ENCODE measurements around the gene CCNJL.
"Not testable (repeated sequence)": the region's sequence is repeated elsewhere in the genome, so short reads cannot be mapped to it uniquely, and the experiment has no call there.

CCNJL gene, protein sequence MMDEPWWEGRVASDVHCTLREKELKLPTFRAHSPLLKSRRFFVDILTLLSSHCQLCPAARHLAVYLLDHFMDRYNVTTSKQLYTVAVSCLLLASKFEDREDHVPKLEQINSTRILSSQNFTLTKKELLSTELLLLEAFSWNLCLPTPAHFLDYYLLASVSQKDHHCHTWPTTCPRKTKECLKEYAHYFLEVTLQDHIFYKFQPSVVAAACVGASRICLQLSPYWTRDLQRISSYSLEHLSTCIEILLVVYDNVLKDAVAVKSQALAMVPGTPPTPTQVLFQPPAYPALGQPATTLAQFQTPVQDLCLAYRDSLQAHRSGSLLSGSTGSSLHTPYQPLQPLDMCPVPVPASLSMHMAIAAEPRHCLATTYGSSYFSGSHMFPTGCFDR

DNA sequence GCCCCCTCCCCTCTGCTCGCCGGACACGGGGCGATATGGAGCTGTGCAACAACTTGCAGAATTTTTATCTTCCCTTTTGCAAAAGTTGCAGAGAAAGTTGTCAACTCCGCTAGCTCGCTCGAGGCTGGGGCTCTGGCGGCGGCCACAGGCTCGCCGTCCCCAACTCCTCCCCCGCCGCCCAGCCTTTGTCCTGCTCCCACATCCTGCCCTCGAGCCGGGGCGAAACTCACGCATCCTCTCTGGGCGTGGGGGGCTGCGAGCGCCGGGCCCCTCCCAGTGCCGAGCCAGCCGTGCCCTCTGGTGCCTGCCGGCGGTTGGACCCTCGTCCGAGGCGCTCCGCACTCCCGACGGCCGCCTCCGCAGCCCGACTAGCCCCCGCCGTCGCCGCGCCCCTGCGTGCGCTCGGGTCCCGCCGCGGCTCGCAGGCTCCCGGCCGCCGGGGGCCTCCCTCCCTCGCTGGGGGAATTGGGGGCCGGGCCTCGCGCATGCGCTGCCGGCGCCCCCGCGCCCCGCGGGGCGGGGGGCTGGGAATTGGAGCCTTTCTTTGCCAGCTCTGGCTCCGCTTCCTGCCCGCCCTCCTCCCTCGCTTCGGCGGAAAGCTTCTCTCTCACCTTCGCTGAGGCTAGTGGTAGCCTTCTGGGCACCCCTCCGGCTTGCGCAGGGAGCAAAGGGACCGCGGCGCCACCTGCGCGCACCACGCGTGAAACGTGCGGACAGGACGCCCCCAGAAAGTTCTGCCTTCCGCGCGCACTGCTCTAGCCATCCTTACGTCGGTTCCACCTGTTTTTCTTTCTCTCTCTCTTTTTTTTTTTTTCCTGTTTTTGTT lies at the start of gene CCNJL:
Gene CCNJL (minus strand): TSS at position 431 of the 826 bp plus-strand sequence. CDS start 641 bp downstream, outside the sequence.
- DNase-seq, result no peak

DNA sequence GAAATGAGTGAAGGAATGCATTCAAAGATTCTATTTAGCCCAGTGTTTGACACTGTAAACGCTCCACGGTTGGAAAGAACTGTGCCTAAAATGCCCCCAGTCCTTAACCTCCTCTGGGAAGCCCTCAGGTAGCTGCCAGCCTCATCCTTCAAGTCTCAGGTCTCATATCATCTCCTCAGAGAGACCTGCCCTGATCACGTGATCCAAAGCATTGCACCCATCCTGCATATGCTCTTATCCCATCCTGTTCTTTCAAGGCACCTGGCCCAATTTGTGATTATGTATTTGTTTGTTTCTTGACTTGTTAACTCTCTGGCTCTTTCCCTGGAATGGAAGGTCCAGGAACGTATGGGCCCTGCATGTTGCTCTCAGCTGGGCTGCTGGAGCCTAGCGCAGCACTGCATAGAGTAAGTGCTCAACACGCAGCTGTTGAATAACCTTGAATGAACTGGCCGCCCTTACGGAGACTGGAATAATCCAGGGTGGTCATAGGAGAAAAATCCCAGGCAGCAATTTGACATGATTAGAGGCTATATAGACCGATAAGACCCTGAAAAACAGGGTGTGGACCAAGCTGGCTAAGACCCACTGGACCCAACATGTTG lies 49.4 kb upstream of the CCNJL start:
- DNase-seq, result no peak

DNA sequence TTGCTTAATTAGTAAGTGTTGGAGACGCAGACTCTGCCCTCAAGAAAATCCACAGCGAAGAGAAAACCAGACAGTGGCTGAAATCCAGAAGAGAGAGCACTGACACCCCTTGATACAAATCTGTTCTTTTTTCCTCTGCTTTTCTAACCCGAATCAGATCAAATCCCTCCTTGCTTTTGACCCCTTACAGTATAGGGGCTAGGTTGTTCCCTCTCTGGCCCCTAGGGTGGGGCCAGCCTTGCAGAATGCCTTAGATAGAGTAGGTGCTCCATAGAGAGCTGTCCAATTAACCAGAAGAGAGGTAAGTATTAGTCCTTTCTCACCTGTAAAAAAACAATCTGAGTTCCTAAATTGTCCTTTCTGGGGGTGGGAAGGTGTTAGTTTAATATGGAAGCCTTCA lies 47.9 kb upstream of the CCNJL start:
- DNase-seq, result no peak

DNA sequence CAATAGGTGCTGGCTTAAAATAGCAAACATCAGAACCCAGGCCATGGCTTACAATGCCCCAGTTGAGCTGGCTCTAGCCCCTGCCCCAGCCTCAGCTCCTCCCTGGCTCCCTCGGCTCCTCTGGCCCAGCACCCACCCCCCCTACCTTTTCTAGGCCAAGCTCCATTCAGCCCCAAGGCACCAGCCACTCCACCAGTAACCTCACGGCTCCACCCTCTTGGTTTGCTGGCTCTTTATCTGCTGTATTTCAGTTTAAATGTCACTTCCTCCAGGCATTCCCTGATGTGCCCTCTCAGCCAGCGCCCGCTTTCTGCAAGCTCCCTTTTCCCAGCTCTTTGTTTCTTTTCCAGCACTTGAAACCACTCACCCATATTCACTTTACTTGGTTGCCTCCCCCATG lies 47.5 kb upstream of the CCNJL start:
- no peak for DNase-seq

DNA sequence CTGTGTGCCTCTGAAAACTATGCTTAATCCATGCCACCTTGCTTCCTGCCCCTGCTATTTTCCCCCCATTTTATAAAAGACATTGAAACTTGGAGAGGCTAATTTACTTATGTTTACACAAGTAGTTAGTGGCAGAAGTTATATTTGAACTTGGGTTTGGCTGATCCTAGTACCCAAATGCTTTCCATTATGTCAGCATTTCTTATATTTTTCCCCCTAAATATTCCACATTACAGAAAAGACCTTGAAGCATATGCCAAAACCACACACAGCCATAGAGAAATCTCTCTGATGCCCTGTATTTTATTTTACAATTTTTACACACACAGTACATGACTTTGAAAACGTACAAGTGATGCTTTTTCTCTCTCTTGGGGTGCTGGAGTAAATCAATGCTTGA lies 46.9 kb upstream of the CCNJL start:
- DNase-seq, result no peak

DNA sequence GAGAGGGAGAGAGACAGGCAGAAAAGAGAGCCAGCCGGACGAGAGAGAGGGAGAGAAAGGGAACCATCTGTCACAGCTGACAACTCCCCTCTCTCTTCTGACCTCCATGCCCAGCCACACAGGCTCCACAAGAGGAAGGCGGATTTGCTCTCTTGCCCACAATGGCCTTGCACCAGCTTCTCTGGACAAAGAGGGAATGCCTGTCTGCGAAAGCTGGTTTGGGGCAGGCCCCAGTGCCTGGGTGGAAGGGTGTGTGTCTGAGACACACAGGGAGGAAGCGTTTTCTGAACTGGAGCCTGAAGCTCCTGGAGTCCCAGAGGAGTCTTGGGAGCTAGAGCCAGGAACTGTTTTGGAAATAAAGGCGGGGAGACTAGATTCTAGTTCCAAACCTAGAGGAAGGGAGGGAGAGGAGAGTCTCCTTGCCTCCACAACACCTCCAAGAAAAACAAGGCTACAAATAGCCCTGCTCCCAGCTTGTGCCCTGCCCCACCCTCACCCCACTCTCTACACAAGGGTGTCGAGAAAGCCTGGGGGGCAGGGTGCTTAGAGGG lies 45.6 kb upstream of the CCNJL start:
- DNase-seq, result no peak

DNA sequence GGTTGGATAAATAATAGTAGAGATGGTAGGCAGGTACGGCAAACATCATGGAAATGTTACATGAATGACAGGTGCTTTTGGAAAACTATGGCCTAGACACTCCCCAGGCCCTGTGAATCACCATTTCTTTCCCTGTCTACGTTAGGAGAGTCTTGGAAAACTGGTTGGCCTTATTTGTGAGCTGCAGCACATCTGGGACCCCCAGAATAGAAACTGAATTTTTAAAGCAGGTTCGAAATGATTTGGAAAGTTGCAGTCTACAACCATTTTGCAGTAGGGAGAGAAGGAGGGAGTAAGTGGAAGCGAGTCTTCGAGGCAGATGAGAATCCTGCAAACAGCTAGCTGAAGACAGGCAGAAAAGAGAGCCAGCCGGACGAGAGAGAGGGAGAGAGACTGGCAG lies 45.0 kb upstream of the CCNJL start:
- no peak for DNase-seq

DNA sequence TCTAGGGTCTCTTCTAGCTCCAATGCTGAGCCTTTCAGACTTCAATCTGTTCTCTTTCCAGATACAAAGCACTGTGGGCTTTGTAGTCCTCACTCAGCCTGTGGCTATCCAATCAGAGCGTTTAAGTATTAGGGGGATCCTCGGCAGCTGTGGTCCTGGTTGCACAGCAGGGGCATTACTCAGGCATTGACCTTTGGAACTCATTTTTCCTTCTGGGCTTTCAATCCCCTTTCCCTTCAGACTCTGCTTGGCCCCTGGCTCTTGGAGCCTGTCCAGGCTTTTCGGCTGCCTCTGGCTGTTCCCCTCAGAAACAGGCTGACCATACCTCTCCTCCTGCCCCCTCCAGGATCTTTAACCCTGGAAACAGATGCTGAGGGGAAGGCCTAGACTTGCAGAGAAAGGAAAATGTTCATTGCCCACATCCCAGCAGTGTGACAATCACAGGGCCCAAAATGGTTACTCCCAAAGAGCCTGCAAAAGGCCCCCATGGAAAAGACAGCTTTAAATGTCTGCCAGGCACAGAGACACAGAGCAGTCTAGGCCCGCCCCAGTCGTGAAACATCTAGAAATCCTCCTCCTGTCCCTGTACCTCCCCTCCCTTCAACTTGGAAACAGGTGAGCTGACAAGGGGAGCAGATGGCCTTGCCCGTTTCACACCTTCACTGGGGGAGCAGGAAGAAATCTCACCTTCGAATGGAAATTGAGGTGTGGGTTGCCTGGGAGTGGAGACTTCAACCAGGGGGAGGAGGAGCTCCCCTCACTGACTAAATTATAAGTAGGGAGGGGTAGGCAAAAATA lies 44.4 kb upstream of the CCNJL start:
- no peak for DNase-seq

DNA sequence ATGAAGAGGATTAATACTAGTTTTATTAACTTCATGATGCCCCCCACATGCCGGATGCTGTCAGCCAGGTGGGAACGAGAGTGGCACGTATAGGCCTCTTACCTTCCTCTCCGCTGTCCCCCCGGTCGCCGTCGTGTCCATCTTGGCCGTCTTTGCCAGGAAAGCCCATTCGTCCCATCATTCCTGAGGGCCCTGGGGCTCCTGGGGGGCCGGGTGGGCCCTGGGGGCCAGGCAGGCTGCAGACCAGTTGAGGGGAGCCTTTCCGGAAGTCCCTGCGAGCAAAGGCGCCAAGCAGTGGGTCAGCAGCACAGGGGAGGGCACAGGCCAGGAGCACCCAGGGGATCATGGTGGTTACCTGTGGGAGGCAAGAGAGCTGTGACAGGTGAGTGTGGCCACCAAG lies 42.3 kb upstream of the CCNJL start:
- DNase-seq, result no peak

DNA sequence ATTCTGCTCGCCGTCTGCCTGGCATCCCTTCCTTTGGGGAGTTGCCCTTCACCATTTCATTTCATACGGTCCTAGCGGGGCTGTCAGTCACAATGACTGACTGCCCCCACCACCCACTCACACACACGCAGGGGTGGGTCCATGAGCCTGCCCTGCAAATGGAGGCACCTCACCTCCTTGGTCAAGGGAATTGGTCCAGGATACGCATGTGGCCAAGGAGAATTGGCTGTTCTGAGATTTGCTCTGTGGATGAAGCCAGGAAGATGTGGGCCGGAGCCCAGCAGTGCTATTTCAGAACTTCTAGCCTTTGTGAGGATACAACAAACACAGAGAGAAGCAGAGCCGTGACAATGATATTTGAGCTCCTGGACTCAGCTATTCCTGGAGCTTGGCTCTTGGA lies 41.0 kb upstream of the CCNJL start:
- DNase-seq, result no peak

DNA sequence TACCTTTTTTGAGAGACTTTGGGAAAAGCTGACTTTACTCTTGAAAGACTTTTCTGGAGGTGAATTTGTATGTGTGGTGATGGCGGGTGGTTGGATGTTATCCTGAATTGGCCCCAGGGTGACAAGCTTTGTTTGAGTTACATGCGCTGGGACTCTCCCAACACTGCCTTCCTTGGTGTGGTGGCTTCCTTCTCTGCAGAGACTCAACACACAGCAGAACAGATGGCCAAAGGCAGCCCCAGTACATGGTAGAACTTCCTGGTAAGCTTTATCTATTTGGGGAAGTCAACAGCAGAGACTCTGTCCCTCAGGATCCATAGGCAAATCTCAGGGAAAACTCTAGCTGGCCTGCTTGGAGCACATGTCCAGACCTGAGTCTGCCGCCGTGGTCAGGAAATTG lies 39.9 kb upstream of the CCNJL start:
- DNase-seq, result no peak

DNA sequence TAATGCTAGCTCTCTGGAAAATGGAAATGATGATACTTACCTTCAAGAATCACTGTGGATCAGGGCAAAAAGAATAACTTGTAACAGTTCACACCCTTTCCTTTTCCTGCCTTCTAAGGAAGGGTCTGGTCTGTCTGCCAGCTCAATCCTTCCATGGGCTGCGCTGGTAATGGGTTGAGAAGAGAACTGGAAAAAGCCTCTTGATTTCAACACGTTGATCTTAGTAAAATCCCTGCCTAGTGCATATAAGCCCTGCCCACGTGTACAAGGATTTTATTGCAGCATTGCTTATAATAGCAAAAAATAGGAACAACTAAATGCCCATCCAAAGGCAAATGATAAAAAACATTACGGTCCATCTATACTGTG lies 37.6 kb upstream of the CCNJL start:
- DNase-seq, result no peak

DNA sequence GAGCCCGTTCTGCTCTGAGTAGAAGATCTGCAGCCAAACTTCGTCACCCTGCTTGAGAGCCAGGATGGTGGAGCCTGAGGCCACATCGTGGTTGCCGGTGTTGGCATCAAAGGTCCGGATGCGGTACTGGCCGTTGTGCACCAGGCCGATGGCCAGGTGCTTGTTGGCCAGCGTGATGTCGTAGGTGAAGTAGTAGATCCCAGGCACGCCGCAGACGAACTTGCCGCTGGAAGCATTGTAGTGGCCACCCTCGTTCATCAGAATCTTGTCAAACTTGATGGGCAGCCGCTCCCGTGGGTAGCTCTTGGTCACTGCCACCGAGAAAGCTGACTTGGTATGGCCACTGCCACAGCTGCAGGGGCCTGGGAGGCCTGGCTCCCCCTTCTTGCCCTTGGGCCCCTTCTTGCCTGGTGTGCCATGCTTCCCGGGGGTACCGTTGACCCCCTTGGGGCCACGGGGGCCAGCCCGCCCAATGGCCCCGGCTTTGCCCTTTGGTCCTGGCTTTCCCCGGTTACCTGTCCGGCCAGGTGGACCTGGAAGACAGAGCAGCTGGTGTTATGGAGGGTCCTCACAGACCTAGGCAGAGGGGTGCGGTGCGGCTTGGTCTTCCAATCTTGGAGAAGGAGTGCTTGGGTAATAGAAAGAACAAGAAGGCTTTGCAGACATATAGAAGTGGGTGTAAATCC lies 37.0 kb upstream of the CCNJL start:
- no peak for DNase-seq

DNA sequence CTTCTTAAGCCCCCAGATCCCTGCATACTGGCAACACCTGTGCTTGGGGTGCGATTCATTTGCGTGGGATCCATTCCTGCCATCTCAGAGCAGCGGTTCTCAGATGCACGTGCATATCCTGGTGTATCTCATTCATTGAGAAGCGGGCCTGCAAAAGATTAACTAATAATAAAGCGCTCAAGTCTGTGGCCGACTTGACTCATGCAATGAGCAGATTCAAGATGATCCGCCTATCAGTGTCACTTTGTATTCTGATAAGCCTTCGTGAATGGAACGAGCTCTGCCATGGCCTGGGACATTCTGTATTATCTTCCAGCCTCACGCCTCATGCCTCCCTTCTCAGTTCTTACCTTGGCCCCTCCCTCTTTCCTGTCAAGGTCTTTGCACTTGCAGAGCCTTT lies 35.7 kb upstream of the CCNJL start:
- DNase-seq, result no peak

DNA sequence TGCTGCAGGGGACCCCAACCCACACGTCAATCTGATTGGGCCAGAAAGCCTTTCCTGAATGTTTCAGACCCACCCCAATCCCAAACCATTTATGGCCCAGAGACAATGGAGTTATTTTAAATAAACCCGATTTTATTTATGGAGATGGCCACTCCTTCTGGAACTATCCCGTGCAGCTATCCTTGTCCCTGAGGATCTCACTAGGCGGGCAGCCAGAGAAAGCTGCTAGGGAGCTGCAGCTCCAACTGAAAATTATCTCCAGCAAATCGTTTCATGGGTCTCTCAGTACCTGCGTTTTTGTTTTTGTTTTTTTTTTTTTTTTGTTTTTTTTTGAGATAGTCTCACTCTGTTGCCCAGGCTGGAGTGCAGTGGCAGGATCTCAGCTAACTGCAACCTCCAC lies 35.1 kb upstream of the CCNJL start:
- no peak for DNase-seq

DNA sequence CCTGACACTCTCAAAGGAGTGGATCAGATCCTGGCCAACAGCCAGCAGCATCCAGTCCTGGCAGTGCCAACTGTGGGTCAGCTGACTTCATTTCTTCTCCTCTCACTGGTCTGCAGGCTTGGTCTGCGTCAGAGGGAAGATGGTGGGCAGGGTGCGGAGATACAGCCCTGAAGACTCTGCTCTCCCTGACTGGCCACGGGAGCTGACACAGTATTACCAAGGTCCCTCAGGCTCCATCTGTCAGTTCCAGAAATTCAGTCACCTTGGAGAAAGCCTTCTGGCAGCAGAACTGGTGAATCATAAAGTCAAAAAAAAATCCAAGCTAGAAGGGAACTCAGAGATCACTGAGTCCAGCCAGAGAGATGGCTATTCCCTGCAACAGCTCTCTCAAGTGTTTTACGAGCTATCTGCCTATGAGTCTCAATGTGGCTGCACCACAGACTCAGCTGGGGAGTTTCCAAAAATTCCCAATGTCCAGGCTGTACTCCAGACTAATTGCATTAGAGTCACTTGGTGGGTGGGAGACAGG lies 30.1 kb upstream of the CCNJL start:
- DNase-seq, result no peak

DNA sequence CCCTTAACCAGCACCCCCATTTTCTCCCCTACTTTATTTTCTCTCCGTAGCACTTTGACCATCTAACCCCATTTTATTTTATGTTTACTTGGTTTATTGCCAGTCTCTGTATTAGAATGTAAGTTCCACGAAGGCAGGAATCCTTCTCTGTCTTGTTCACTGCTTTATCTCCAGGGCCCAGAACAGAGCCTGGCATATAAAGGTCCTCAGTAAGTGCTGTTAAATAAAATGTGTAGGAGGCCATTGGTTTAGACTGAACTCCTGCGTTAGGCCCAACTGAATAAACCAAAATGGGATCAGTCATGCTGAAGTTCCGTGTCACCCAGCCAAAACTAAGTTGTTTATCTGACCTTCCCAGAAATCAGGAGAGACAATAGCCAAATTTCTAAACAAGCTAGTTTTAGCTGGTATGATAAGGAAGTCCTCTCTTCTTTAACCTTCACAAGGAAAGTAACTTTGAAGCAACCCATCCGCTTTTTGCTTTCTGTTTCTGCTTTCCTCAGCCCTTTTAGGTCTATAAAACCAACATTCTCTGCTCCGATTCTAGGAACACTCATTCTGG lies 29.0 kb upstream of the CCNJL start:
- DNase-seq, result no peak

DNA sequence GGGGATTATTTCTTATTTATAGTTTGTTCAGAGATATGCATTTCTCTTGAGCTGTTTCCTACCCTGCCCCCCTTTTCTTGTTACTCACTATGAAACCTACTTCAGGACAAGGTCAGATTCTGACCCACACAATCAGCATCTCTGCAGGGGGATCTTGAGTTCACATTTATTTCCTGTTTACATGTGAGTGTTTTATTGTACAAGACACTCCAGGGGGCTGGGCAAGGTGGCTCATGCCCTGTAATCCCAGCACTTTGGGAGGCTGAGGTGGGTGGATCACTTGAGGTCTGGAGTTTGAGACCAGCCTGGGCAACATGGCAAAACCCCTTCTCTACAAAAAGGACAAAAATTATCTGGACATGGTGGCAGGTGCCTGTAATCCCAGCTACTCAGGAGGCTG lies 28.1 kb upstream of the CCNJL start:
- DNase-seq, result not testable (repeated sequence)

DNA sequence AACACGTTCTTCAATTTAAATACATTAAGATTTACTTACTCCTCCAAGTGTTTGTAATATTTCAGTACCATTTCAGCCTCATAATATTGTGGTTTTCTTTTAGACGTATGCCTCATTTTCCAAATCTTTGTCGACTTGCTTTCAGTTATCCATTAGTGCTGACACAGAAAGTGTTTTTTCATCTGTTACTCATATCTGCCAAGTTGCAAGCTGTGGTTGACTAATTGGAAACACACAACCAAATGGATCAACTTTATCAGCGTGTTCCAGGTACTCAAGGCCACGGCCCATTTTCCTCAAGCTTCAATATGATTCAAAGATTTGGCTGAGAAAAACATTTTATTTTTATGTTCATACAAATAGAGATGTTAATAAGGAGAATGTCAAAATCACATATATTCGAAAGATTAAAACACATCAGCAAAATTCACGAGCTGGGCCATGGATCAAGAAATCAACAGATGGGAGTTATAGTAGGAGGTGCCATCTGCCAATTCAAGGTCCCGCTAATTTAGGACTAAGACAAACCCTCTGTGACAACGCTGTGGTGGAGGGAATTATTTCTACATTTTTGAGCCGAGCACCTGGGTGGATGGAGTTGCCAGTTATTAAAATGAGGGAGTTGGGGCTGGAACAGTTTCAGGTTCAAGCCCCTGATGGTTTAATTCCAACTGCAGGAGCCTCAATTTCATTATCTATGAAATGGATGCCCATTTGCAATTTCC lies 27.2 kb upstream of the CCNJL start:
- no peak for DNase-seq

DNA sequence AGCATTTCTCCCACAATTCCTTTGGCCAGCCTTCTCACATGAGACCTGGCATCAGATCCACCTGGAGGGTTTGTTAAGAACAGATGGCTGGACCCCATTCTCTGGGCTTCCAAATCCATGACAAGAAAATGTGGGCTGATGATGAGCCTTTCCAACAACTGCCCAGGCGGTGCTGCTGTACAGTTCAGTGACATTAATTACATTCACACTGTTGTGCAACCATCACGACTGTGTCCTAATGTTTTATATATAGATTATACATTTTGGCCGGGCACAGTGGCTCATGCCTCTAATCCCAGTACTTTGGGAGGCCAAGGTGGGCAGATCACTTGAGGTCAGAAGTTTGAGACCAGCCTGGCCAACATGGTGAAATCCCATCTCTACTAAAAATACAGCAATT lies 22.4 kb upstream of the CCNJL start:
- DNase-seq, result not testable (repeated sequence)

DNA sequence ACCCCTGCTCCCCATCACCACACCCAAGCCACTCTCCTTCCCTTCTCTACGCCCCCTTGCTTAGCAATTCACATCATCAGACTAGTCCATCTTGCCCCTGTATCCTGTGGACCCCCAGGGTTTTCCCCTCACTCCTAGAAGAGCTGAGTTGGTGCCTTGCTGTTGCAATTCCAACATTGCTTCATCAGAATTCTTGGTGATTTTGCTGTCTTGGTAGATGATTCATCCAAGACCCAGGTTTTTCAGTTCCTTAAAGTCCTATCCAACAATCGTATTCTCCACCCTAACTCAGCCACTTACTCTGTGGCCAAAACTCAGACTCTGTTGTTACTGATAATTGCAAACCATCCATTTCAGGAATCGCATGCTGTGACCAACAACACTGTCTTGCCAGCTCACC lies 21.4 kb upstream of the CCNJL start:
- DNase-seq, result no peak

All from AML-193 (cell line).